WERI-Rb-1 (cell line): Measurements from ENCODE around the gene SURF1.
"Not testable (repeated sequence)": the region's sequence is repeated elsewhere in the genome, so short reads cannot be mapped to it uniquely, and the experiment has no call there.

Experiments
- DNase-seq: peaks from one replicate; pipeline ENCODE4 v3.0.0-alpha.2; 2020
- H3K27ac ChIP-seq: fragments of 250-450 bp; sonication (Bioruptor Pico); 2 replicates; pipeline ENCODE4 v1.5.1; 2020; ENCODE audit warnings: mild to moderate bottlenecking, moderate library complexity
- H3K27me3 ChIP-seq: fragments of 250-450 bp; sonication (Bioruptor Pico); 2 replicates; pipeline ENCODE4 v1.5.1; 2021; ENCODE audit warnings: mild to moderate bottlenecking, low read depth, moderate library complexity; ENCODE audit not compliant: insufficient read depth, severe bottlenecking
- H3K36me3 ChIP-seq: fragments of 250-450 bp; sonication (Bioruptor Pico); 2 replicates; pipeline ENCODE4 v1.5.1; 2020; ENCODE audit warnings: mild to moderate bottlenecking, moderate library complexity
- H3K4me3 ChIP-seq: 2 replicates; pipeline ENCODE4 v1.5.1; 2011; ENCODE audit warnings: low read depth, mild to moderate bottlenecking, control low read depth, low read length
- H3K9me3 ChIP-seq: fragments of 250-450 bp; sonication (Bioruptor Pico); 2 replicates; pipeline ENCODE4 v1.5.1; 2021; ENCODE audit warnings: mild to moderate bottlenecking, moderate library complexity; ENCODE audit not compliant: severe bottlenecking
- CTCF ChIP-seq: IDR thresholded peaks from 2 replicates; pipeline ENCODE4 v1.5.1; 2011; ENCODE audit warnings: low read depth, mild to moderate bottlenecking, control low read depth, inconsistent platforms, low read length

The SURF1 gene

GRCh38 chr9:133379153-133380086, 23.1 kb upstream of the SURF1 start:
- no peak for DNase-seq
- Histone ChIP-seq H3K4me3 (no peak overlapping the region), H3K9me3 (peaks cover 10% of the 10 kb centered on the region), H3K27ac (no peak overlapping the region), H3K36me3 (peaks cover 5% of the 10 kb centered on the region), H3K27me3 (no peaks in the 10 kb centered on the region)
- TF ChIP-seq CTCF, result no peak

GRCh38 chr9:133378408-133378962, 22.2 kb upstream of the SURF1 start:
- no peak overlapping the region for H3K4me3 ChIP-seq
- TF ChIP-seq CTCF, result no peak
- H3K9me3 ChIP-seq, result peaks cover 10% of the 10 kb centered on the region
- DNase-seq, result no peak
- H3K27me3 ChIP-seq, result no peaks in the 10 kb centered on the region
- H3K36me3 ChIP-seq, result peaks cover 10% of the 10 kb centered on the region
- no peak overlapping the region for H3K27ac ChIP-seq

GRCh38 chr9:133377721-133378216, 21.5 kb upstream of the SURF1 start:
- no peak overlapping the region for H3K4me3 ChIP-seq
- no peak for TF ChIP-seq CTCF

GRCh38 chr9:133377280-133377679, 21.0 kb upstream of the SURF1 start:
- H3K27ac ChIP-seq, H3K27me3 ChIP-seq, H3K4me3 ChIP-seq, H3K9me3 ChIP-seq, DNase-seq: not testable (repeated sequence)
- peaks cover 22% of the 10 kb centered on the region for H3K36me3 ChIP-seq

More at GRCh38 chr9:133377721-133378216, 21.5 kb upstream of the SURF1 start:
- Histone ChIP-seq H3K9me3 (peaks cover 10% of the 10 kb centered on the region), H3K27ac (no peak overlapping the region), H3K36me3 (peaks cover 17% of the 10 kb centered on the region), H3K27me3 (no peaks in the 10 kb centered on the region)
- peak; percentile 62 for DNase-seq

GRCh38 chr9:133375724-133376654, 19.7 kb upstream of the SURF1 start, which contains the start of the genes STKLD1 and SURF4:
Gene STKLD1 (plus strand): TSS chr9:133376366. CDS start chr9:133376474, 108 bp downstream.
Gene SURF4 (minus strand): TSS chr9:133376060. CDS start chr9:133375969, 91 bp downstream.
- Histone ChIP-seq H3K9me3 (peaks cover 10% of the 10 kb centered on the region), H3K36me3 (peaks cover 25% of the 10 kb centered on the region), H3K27ac (peak within 1 kb of the TSS; percentile 94), H3K27me3 (no peaks in the 10 kb centered on the region), H3K4me3 (peak within 1 kb of the TSS; percentile 78)
- peak; percentile 95 for DNase-seq
- no peak for TF ChIP-seq CTCF
